ENCODE measurements around the gene LGALS12. TPM values are rescaled to one million over a fixed set of nuclear protein-coding genes. Genes with fewer than 3 reads are reported as not detected.

Gene LGALS12
- total and polyA plus RNA-seq, 12 donors = 0.11 to 15.5 (median 0.41) TPM; not detected in 1

Other genes starting within 250 kb of the LGALS12 start
- under 1 TPM in 1 of 9 donors, not detected in 8; 0.06 TPM for gene SLC22A9, start 136.3 kb upstream of the LGALS12 start, total RNA-seq
- gene SLC22A9, start 136.3 kb upstream of the LGALS12 start, polyA plus RNA-seq = not detected
- 1 to 10 TPM in 4 of 9 donors, under 1 TPM in 3, not detected in 2; 0.69 to 7.9 (median 1.0) TPM for gene PLAAT5, start 14.9 kb upstream of the LGALS12 start, total RNA-seq
- 1 to 10 TPM in 2 of 3 donors, under 1 TPM in 1; 0.64 to 8.1 (median 2.0) TPM for gene PLAAT5, start 14.9 kb upstream of the LGALS12 start, polyA plus RNA-seq
- 10 to 100 TPM in 8 of 9 donors, 1 to 10 TPM in 1; 3.7 to 49.5 (median 25.3) TPM for gene PLAAT4, start 30.7 kb downstream of the LGALS12 start, total RNA-seq
- gene PLAAT4, start 30.7 kb downstream of the LGALS12 start, polyA plus RNA-seq = 10 to 100 TPM; 12.4 to 38.0 (median 30.0) TPM
- under 1 TPM in 1 of 9 donors, not detected in 8; 0.17 TPM for gene PLAAT2, start 57.3 kb downstream of the LGALS12 start, total RNA-seq
- gene PLAAT2, start 57.3 kb downstream of the LGALS12 start, polyA plus RNA-seq = under 1 TPM in 1 of 3 donors, not detected in 2; 0.30 TPM
- gene PLAAT3, start 108.3 kb downstream of the LGALS12 start, total RNA-seq = 10 to 100 TPM; 31.8 to 79.7 (median 59.2) TPM
- gene PLAAT3, start 108.3 kb downstream of the LGALS12 start, polyA plus RNA-seq = 100 to 1,000 TPM in 1 of 3 donors, 10 to 100 TPM in 2; 34.8 to 138 (median 41.1) TPM
- gene ATL3, start 165.3 kb downstream of the LGALS12 start, total RNA-seq = 100 to 1,000 TPM in 1 of 9 donors, 10 to 100 TPM in 8; 27.5 to 110 (median 70.3) TPM
- 10 to 100 TPM; 12.3 to 33.6 (median 13.3) TPM for gene ATL3, start 165.3 kb downstream of the LGALS12 start, polyA plus RNA-seq
- gene RTN3, start 175.4 kb downstream of the LGALS12 start, total RNA-seq = 100 to 1,000 TPM in 4 of 9 donors, 10 to 100 TPM in 5; 44.8 to 174 (median 95.6) TPM
- gene RTN3, start 175.4 kb downstream of the LGALS12 start, polyA plus RNA-seq = 100 to 1,000 TPM in 1 of 3 donors, 10 to 100 TPM in 2; 42.5 to 117 (median 83.2) TPM